GM19452 (cell line): ENCODE results near the gene LIPC.

ENCODE experiments used
- ATAC-seq: cut with Tn5 transposase; IDR thresholded peaks from one replicate; pipeline ENCODE4 v1.9.1; 2021; ENCODE audit not compliant: unreplicated experiment

Gene LIPC

GRCh38 chr15:58572521-58572920, 140.7 kb downstream of the LIPC start:
- ATAC-seq = no peak

GRCh38 chr15:58573270-58573669, 141.5 kb downstream of the LIPC start:
- no peak for ATAC-seq

DNA sequence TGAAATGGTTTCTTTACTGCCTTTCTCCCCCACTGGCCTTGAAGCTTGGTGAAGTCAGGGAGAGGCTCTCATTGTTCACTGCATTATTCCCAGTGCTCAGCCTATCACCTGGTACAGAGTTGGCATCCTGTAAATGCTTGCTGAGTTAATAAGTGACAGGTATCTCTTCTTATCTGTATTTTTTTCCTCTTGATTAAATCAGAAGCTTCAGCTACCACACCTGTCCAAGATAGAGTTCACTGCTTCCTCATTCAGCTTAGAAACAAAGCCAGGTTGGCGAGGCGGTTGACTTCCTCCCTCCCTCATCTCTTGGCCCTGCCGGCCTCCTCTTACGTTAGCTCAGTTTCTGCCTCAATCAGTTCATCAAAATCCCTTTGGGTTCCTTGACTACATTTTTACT, 142.8 kb downstream of the LIPC start:
- no peak for ATAC-seq

DNA sequence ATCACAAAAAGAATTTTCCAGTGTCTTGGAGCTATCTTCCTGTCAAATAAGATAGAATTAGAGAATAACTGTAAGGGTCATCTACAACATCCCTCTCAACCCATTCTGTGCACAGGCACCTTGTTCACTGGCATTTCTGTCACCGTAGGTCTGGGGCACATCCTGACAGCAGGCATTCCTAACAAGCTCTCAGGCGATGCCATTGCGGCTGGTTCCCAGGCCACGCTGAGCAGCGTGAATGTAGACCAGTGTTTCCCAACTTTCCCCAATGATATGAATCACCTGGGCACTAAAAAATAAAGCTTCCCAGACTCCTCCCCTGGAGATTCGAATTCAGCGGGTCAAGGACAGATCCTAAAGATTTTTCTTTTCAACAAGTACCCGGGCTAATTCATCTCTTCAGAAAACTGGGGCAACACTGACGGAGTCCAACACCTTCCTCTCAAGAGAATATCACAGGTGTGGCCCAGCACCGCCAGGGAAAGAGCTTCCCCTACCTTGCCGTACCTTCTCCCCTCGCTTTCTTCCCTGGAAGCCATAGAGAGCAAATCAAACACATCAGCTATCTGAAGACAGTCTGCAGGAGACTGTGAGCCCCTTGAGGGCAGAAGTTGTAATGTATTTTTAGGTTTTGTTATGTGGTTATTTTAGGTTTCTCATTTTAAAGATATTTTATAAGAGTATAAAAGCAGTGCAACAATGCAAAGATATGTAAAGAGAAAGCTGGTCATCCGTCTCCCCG, 143.4 kb downstream of the LIPC start:
- ATAC-seq = no peak

GRCh38 chr15:58576657-58577056, 144.9 kb downstream of the LIPC start:
- no peak for ATAC-seq

- ATAC-seq = no peak
Observed at GRCh38 chr15:58582160-58582559, 150.4 kb downstream of the LIPC start.

DNA sequence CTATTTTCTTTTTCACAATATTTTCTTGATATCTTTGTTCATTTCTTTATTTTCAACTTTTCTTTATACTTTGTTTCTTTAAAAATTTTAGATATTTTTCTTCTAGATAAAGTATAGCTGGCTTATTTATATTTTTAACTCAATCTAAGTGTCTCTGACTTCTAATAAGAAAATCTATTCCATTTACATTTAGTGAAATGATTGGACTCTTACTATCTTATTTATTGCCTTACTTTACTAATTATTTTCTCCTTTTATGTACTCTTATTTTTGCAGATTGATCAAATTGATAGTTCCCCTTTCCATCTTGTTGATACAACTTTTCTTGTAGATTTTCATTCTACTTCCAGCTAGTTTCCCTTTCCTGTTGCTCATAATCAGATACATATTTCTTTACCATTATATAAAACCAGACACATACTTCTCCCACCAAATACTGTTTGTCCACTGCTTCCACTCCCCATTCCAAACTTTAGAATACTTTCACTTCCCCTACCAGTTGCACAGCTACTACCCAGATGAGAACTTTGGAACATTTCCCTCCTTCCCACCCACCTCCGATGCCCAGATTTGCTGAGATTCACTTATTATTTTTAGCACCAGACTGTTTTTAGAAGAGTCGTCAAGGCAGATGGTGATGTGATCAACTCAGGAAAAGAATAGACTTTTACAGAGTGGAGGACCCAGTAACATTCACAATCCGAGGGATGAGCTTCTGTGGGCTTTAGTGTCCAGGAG, 151.5 kb downstream of the LIPC start:
- no peak for ATAC-seq

- no peak for ATAC-seq
Observed at GRCh38 chr15:58584789-58585461, 153.1 kb downstream of the LIPC start.

GRCh38 chr15:58585693-58586443, 154.1 kb downstream of the LIPC start:
- peak; percentile 63 for ATAC-seq

GRCh38 chr15:58587486-58587885, 155.7 kb downstream of the LIPC start:
- no peak for ATAC-seq

DNA sequence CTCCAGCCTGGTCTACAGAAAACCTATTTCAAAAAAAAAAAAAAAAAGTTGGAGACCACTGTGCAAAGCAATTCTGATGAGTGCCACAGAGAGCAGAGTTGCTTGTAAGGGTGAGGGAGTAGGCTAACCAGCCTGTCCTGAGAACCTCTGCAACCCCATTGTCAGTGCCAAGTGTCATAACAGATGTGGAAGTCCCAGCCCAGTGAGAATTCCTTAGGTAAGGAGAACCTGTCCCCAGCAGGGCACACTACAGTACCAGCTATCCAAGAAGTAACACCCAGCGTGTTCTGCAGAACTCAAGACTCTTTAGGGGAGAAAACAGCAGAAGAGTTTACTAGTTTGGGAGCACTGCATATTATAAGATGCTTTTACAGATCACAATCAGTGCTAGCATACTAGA, 156.3 kb downstream of the LIPC start:
- no peak for ATAC-seq

GRCh38 chr15:58589047-58589446, 157.3 kb downstream of the LIPC start:
- ATAC-seq = no peak

- ATAC-seq = no peak
Observed at GRCh38 chr15:58590236-58590635, 158.4 kb downstream of the LIPC start.

DNA sequence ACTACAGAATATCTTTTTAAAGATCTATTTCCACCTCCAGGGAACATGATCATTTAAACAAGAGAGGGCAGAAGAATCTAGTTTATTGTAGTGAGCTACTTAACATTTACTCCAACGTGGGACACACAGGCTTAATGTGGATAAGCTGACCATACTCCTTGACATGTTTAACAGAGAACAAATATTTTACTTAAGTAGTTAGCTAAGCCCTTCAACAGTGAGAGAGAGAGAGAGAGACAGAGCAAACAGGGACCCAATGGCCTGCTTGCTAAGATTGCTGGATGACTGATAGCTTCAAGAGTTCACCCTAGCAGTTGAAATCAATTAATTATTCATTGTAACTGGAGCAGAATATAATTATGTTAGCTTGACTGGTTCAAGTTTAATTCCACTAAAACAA, 159.1 kb downstream of the LIPC start:
- ATAC-seq = no peak

DNA sequence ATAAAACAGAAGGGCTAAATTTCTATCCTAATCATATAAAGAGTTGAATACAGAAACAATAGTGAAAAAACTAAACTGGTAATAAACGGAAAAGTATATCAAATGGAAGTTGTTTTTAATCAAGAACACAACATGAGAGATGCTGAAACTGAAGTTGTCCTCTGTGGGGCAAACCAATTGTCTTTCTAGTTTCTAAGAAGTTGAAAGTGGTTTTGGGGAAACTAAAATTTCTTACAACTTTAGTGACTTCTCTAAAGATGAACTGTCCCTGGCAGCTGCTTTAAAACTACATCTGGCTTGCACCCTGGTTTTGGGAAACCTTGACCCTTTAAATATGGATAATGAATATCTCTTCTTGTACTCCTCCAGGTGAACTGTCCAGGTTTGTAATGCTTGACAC, 162.1 kb downstream of the LIPC start:
- ATAC-seq = no peak

GRCh38 chr15:58594898-58595297, 163.1 kb downstream of the LIPC start:
- no peak for ATAC-seq

DNA sequence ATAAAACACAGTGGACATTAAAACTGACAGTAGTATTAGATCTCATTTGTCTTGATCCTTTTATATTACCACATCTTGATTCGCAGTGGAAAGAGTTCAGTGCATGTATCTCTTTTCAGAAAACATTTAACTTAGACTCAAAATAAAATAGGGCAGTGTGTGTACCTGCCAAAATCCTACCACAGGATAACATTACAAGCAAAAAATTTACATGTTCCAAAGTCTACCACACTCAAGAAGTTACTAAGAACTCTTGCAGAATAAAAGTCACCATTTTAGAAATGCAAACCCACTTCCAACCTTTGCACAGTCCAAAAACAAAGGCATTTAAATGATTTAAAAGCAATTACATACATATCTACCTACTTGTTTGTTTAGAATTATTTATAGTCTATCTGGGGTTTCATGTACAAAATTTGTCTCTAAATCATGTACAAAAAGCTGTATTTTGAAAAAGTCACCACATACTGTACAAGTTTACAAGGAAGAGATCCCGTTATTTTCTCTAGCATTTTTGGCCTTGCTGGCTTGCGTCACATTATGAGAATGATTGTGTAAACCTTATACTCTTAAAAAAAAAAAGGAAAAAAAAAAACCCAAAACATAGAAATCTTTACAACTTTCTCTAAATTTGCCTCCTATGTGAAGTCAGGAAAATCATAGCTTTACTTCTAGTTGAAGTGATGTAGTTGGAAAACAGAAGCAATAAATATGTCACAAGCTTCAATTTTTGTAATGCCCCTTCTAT, 163.9 kb downstream of the LIPC start:
- no peak for ATAC-seq

DNA sequence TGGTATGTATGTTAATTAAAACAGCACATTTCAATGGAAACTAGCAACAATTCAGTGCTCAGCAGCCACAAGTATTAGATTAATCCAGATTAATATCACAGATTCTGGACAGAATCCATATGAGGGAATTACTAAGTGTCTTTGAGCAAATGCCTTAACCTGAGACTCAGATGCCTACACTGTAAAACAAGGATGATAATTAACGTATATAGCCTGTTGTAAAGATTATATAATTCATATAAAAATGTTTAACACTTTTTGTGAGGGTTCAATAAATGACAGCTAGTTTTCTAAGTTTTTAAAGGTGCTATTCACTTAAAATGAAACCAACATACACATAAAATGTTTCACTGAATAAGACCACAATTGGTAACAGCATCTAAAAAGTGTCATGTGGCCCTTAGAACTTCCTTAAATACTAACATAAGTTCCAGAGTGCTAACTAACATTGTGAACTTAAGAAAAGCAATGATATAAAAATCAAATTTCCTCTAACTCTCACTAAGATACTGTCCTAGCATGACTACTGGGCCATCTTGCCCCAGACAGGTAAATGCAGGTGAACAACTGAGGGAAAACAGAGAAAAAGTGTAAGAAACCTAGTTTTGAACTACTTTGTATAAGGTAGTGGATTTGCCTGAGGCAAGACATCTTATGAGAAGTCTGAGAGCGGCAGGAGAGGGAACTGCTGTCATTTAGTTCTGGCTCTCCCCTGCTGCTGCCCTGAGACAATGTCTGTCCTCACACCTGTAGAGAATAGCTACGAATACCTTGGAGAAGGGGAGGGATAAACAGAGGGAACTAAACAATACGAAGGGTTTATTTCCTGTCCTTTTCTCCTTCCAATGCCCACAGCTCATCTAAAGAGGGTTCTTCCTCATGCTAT, 166.4 kb downstream of the LIPC start:
- ATAC-seq = no peak

GRCh38 chr15:58598829-58599210, 167.0 kb downstream of the LIPC start:
- ATAC-seq = no peak

DNA sequence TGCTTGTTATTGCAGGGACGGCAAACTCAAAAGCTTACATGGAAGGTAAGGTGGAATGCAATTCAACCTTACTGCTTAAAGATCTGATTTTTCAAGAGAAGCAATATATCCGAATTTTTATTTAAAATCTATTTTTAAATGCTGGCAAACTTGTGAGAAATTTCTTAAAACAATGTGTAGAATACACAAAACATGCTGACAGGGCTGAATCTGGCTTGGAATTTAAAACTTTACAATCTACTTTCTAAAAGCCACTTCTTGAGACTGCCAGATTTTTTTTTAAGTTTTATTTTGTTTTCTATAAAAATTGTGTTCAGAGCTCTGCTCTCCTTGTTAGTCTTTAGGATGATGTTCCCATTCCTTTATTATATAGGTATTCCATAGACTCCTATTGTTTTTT, 171.0 kb downstream of the LIPC start:
- ATAC-seq = no peak
